Stimulated activated CD8-positive, alpha-beta memory T cell treated with anti-CD3 and anti-CD28 coated beads, Interleukin-2, amount 100 ng/mL, for 1 hour (primary cell): ENCODE measurements around the gene CASR.
"Not testable (repeated sequence)": the region's sequence is repeated elsewhere in the genome, so short reads cannot be mapped to it uniquely, and the experiment has no call there.

ENCODE experiments used
- DNase-seq, 2 donors: peaks; one replicate each; pipeline ENCODE4 v3.0.0-alpha.2; 2020; ENCODE audit warnings: low read depth in 2 of 2

The CASR gene

GRCh38 chr3:122183521-122183892 lies at the start of gene CASR:
Gene CASR (plus strand): TSS chr3:122183668. CDS start chr3:122254190, 70,522 bp downstream.
- no peak for DNase-seq

- no peak for DNase-seq
Observed at GRCh38 chr3:122146466-122146865, 37.0 kb upstream of the CASR start.

- DNase-seq, result no peak
Observed at GRCh38 chr3:122148941-122149627, 34.4 kb upstream of the CASR start.

- DNase-seq, result no peak
Observed at GRCh38 chr3:122151480-122151879, 32.0 kb upstream of the CASR start.

- not testable (repeated sequence) for DNase-seq
Observed at GRCh38 chr3:122164983-122165382, 18.5 kb upstream of the CASR start.

GRCh38 chr3:122167630-122168029 lies 15.8 kb upstream of the CASR start:
- DNase-seq, result no peak

- DNase-seq, result no peak
Observed at GRCh38 chr3:122168044-122168443, 15.4 kb upstream of the CASR start.

- no peak for DNase-seq
Observed at GRCh38 chr3:122169911-122170310, 13.6 kb upstream of the CASR start.

GRCh38 chr3:122171361-122171760 lies 12.1 kb upstream of the CASR start:
- not testable (repeated sequence) for DNase-seq

GRCh38 chr3:122178711-122179110 lies 4.8 kb upstream of the CASR start:
- no peak for DNase-seq

- no peak for DNase-seq
Observed at GRCh38 chr3:122183893-122184590, 574 bp downstream of the CASR start.

- DNase-seq, result no peak
Observed at GRCh38 chr3:122184591-122184929, 1.1 kb downstream of the CASR start.

GRCh38 chr3:122186372-122186771 lies 2.9 kb downstream of the CASR start:
- no peak for DNase-seq

GRCh38 chr3:122188737-122189136 lies 5.3 kb downstream of the CASR start:
- no peak for DNase-seq

GRCh38 chr3:122189357-122189756 lies 5.9 kb downstream of the CASR start:
- no peak for DNase-seq

- DNase-seq, result no peak
Observed at GRCh38 chr3:122190525-122190924, 7.1 kb downstream of the CASR start.

- no peak for DNase-seq
Observed at GRCh38 chr3:122198966-122199365, 15.5 kb downstream of the CASR start.

GRCh38 chr3:122199552-122199951 lies 16.1 kb downstream of the CASR start:
- DNase-seq, result no peak

- DNase-seq, result no peak
Observed at GRCh38 chr3:122200661-122201060, 17.2 kb downstream of the CASR start.

- not testable (repeated sequence) for DNase-seq
Observed at GRCh38 chr3:122201476-122201875, 18.0 kb downstream of the CASR start.

- DNase-seq, result no peak
Observed at GRCh38 chr3:122208579-122208978, 25.1 kb downstream of the CASR start.

- no peak for DNase-seq
Observed at GRCh38 chr3:122213650-122214049, 30.2 kb downstream of the CASR start.

- DNase-seq, result no peak
Observed at GRCh38 chr3:122214711-122215110, 31.2 kb downstream of the CASR start.
